Measurements from ENCODE around the gene DHRS1.
A peak's percentile ranks its signal among the peaks of the same experiment; 100 is the strongest.

Gene DHRS1

GRCh38 chr14:24310265-24310645, 10.7 kb upstream of the DHRS1 start:
- no peak overlapping the region for H3K4me3 ChIP-seq (ENCODE audit: low read depth, low read length)
- no peak for DNase-seq (ENCODE audit: low read depth)
- TF ChIP-seq, protein P1, sequence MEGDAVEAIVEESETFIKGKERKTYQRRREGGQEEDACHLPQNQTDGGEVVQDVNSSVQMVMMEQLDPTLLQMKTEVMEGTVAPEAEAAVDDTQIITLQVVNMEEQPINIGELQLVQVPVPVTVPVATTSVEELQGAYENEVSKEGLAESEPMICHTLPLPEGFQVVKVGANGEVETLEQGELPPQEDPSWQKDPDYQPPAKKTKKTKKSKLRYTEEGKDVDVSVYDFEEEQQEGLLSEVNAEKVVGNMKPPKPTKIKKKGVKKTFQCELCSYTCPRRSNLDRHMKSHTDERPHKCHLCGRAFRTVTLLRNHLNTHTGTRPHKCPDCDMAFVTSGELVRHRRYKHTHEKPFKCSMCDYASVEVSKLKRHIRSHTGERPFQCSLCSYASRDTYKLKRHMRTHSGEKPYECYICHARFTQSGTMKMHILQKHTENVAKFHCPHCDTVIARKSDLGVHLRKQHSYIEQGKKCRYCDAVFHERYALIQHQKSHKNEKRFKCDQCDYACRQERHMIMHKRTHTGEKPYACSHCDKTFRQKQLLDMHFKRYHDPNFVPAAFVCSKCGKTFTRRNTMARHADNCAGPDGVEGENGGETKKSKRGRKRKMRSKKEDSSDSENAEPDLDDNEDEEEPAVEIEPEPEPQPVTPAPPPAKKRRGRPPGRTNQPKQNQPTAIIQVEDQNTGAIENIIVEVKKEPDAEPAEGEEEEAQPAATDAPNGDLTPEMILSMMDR (IDR thresholded peaks at IDR 0.05; ENCODE audit: low read depth, low read length, missing control alignments), result no peak
- in situ Hi-C loops (cut with HindIII; ENCODE audit: low sequenced_read_pairs), result no loop called here

GRCh38 chr14:24309538-24310264, 10.1 kb upstream of the DHRS1 start, which contains the start of gene LTB4R2:
Gene LTB4R2 (plus strand): TSS chr14:24310140. CDS start chr14:24310665, 525 bp downstream.
- H3K4me3 ChIP-seq (ENCODE audit: low read depth, low read length), result no peak within 1 kb of the TSS
- TF ChIP-seq, protein P1 (IDR thresholded peaks at IDR 0.05; ENCODE audit: low read depth, low read length, missing control alignments), result no peak
- in situ Hi-C loops (cut with HindIII; ENCODE audit: low sequenced_read_pairs), result no loop called here
- no peak for DNase-seq (ENCODE audit: low read depth)

- H3K4me3 ChIP-seq (ENCODE audit: low read depth, low read length), result no peak overlapping the region
- no peak for DNase-seq (ENCODE audit: low read depth)
- TF ChIP-seq, protein P1 (IDR thresholded peaks at IDR 0.05; ENCODE audit: low read depth, low read length, missing control alignments), result no peak
- in situ Hi-C loops (cut with HindIII; ENCODE audit: low sequenced_read_pairs), result no loop called here
Observed at GRCh38 chr14:24308342-24309124, 9.0 kb upstream of the DHRS1 start.

- DNase-seq (ENCODE audit: low read depth), result peak; percentile 18
- in situ Hi-C loops (cut with HindIII; ENCODE audit: low sequenced_read_pairs), result no loop called here
Observed at GRCh38 chr14:24307575-24308341, 8.2 kb upstream of the DHRS1 start, which contains the start of gene CIDEB. Gene CIDEB (minus strand): TSS chr14:24307977. CDS start chr14:24307858, 119 bp downstream.

GRCh38 chr14:24307156-24307574, 7.6 kb upstream of the DHRS1 start:
- H3K4me3 ChIP-seq (ENCODE audit: low read depth, low read length), result no peak overlapping the region
- in situ Hi-C loops (cut with HindIII; ENCODE audit: low sequenced_read_pairs), result no loop called here
- DNase-seq (ENCODE audit: low read depth), result no peak
- TF ChIP-seq, protein P1 (IDR thresholded peaks at IDR 0.05; ENCODE audit: low read depth, low read length, missing control alignments), result no peak

More at GRCh38 chr14:24307575-24308341, 8.2 kb upstream of the DHRS1 start, which contains the start of gene CIDEB:
- TF ChIP-seq, protein P1 (IDR thresholded peaks at IDR 0.05; ENCODE audit: low read depth, low read length, missing control alignments), result peak; percentile 99
- no peak within 1 kb of the TSS for H3K4me3 ChIP-seq (ENCODE audit: low read depth, low read length)

DNA sequence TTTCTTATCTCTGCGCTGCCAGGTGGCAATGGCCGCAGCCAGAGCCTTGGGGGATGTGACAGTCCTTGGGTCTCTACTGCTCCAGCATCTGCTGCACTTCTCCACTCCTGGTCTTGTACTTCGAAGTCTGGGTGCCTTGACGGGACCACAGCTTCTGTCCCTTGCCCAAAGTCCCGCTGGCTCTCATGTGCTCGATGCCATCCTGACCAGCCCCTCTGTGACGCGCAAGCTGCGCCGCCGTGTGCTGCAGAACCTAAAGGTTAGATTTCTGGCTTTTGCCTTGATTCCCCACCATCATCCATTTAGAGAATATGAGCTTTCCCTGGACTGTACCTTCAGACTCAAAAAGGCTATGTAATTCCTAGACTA, 4.4 kb upstream of the DHRS1 start:
- in situ Hi-C loops (cut with HindIII; ENCODE audit: low sequenced_read_pairs), result no loop called here
- no peak overlapping the region for H3K4me3 ChIP-seq (ENCODE audit: low read depth, low read length)
- DNase-seq (ENCODE audit: low read depth), result no peak
- TF ChIP-seq, protein P1 (IDR thresholded peaks at IDR 0.05; ENCODE audit: low read depth, low read length, missing control alignments), result no peak
